ENCODE results near the gene CCDC174.

DNA sequence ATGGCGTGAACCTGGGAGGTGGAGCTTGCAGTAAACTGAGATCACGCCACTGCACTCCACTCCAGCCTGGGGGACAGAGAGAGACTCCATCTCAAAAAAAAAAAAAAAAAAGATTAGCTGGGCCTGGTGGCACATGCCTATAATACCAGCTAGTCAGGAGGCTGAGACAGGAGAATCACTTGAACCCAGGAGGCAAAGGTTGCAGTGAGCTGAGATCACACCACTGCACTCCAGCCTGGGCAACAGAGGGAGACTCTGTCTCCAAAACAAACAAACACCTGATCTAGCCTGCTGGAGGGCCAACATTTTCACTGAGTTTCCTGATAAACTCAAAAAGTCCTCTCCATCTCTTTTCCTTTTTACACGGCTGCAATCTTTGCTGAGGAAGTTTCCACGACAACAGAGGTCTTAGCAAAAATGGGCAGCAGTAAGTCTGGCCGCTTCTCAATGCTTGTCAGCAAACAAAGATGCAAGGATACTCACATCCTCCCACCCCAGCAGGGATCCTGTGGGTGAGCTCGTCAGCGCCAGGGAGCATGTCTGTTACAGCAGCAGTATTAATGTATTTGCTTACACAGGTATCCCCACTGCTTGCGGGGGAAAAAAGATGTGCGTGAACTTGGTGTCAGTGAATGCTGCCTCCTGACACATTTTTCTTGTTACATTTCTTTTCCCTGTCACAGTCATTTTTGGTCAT is 21.0 kb upstream of the CCDC174 start:
- TF ChIP-seq SPI1 (IDR thresholded peaks at IDR 0.05; ENCODE audit: low read depth, low read length) (no peak), POLR2A (IDR thresholded peaks at IDR 0.05; ENCODE audit: low read depth, low read length) (no peak), POLR2AphosphoS5 (IDR thresholded peaks at IDR 0.05; ENCODE audit: low read depth, low read length) (no peak), TAF1 (IDR thresholded peaks at IDR 0.05; ENCODE audit: low read depth, low read length) (no peak)

Data from GM12891 (cell line).